Measurements from ENCODE around the gene GPR87. TPM values are rescaled to one million over a fixed set of nuclear protein-coding genes. Genes with fewer than 3 reads are reported as not detected.

Gene GPR87
- total RNA-seq, 1 donor from 2014 or later = 2.9 TPM

DNA sequence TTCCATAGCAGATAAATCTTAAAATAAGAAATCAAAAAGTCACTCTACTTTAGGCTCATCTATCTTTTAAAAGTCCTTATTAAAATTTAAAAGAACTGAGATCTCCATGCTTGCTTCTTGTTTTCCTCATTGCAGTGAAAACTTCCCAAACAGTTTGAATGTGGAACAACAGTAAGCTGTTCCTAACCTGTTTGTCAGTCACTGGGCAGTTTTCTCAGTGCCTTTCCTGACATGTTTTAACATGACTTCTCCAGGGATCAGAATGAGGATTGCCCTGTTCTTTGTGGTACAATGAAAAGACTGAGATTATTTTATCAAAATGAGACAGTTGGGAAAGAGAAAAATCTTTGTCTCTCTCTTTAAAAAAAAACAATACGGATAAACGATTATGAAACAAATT, 774 bp downstream of the GPR87 start:
- Mint-ChIP-seq H3K27me3 (ENCODE audit: low read depth) (no peaks in the 10 kb centered on the region), H3K4me1 (peaks cover 48% of the 10 kb centered on the region), H3K36me3 (peaks cover 5% of the 10 kb centered on the region), H3K9me3 (peaks cover 7% of the 10 kb centered on the region), H3K4me3 (peak overlapping the region; percentile 42), H3K27ac (peak overlapping the region; percentile 94)
- no peak for DNase-seq (ENCODE audit: low spot score in 2 of 2, unreplicated experiment in 2 of 2)
- TF ChIP-seq, protein P1, sequence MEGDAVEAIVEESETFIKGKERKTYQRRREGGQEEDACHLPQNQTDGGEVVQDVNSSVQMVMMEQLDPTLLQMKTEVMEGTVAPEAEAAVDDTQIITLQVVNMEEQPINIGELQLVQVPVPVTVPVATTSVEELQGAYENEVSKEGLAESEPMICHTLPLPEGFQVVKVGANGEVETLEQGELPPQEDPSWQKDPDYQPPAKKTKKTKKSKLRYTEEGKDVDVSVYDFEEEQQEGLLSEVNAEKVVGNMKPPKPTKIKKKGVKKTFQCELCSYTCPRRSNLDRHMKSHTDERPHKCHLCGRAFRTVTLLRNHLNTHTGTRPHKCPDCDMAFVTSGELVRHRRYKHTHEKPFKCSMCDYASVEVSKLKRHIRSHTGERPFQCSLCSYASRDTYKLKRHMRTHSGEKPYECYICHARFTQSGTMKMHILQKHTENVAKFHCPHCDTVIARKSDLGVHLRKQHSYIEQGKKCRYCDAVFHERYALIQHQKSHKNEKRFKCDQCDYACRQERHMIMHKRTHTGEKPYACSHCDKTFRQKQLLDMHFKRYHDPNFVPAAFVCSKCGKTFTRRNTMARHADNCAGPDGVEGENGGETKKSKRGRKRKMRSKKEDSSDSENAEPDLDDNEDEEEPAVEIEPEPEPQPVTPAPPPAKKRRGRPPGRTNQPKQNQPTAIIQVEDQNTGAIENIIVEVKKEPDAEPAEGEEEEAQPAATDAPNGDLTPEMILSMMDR (IDR thresholded peaks at IDR 0.05; ENCODE audit: unreplicated experiment) = no peak

DNA sequence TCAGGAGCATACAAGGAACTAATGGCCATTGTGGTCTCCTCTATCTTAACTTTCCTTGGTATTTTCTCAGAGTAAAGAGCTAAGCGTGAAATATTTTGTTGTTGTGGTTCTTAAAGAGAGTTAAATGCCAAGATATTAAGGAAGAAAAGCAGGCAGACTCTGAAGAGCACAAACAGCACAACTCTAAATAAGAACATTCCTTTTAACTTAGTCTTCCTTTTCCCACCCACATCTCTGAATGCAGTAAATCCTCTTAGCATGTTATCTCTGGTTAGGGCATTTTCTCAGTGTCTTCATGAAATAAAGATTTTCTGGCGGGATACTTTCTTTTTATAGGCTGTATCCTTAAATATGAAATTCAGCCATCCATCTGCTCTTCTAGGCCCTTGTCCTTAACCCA, 1.5 kb downstream of the GPR87 start:
- H3K9me3 Mint-ChIP-seq = peaks cover 7% of the 10 kb centered on the region
- peak overlapping the region; percentile 94 for H3K27ac Mint-ChIP-seq
- peaks cover 40% of the 10 kb centered on the region for H3K4me1 Mint-ChIP-seq
- H3K4me3 Mint-ChIP-seq = peak overlapping the region; percentile 17
- H3K36me3 Mint-ChIP-seq = peaks cover 5% of the 10 kb centered on the region
- H3K27me3 Mint-ChIP-seq (ENCODE audit: low read depth) = no peaks in the 10 kb centered on the region
- TF ChIP-seq, protein P1 (IDR thresholded peaks at IDR 0.05; ENCODE audit: unreplicated experiment) = no peak
- DNase-seq (ENCODE audit: low spot score in 2 of 2, unreplicated experiment in 2 of 2) = no peak

DNA sequence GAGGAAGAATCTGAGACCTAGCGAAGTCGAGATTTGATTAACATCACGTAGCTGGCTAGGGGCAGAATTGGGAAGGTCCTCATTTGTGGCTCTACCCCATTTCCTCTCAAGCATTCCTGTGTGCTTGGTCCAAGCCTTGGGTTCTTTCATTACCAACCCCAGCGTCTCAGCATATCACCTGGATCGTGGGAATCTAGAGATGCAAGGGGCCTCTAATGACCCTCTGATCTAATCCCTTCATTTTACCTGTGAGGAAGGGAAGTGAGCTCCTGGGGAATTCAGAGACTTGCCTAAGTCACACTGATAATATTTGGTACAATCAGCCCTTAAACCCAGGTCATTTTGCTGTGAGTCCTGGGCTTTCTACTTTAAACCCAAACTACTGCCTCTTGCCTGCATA, 2.0 kb downstream of the GPR87 start:
- no peak for DNase-seq (ENCODE audit: low spot score in 2 of 2, unreplicated experiment in 2 of 2)
- Mint-ChIP-seq H3K36me3 (peaks cover 5% of the 10 kb centered on the region), H3K9me3 (peaks cover 7% of the 10 kb centered on the region), H3K4me3 (no peak overlapping the region), H3K4me1 (peaks cover 35% of the 10 kb centered on the region), H3K27ac (peak overlapping the region; percentile 94), H3K27me3 (ENCODE audit: low read depth) (no peaks in the 10 kb centered on the region)
- TF ChIP-seq, protein P1 (IDR thresholded peaks at IDR 0.05; ENCODE audit: unreplicated experiment) = no peak

DNA sequence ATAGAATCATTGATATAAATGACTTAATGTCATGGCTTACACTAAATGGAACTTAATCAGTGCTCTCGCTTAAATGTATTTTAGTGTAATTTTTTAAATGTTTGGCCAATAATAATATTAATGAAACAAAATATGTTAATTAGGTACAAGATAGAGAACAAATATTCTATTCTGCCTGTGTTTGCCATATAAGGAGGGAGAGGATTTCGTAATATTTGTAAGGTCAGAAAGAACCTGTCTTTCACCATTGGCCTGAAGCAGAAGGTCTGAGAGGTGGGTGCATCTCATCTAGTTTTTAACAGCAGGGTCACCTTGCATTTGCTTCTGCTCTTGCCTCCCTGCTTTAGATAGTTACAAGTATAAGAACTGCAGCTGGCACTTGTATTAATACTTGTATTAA, 2.5 kb downstream of the GPR87 start:
- Mint-ChIP-seq H3K36me3 (peaks cover 5% of the 10 kb centered on the region), H3K27ac (no peak overlapping the region), H3K9me3 (peaks cover 7% of the 10 kb centered on the region), H3K27me3 (ENCODE audit: low read depth) (no peaks in the 10 kb centered on the region), H3K4me3 (no peak overlapping the region), H3K4me1 (peaks cover 36% of the 10 kb centered on the region)
- TF ChIP-seq, protein P1 (IDR thresholded peaks at IDR 0.05; ENCODE audit: unreplicated experiment) = no peak
- DNase-seq (ENCODE audit: low spot score in 2 of 2, unreplicated experiment in 2 of 2) = no peak

DNA sequence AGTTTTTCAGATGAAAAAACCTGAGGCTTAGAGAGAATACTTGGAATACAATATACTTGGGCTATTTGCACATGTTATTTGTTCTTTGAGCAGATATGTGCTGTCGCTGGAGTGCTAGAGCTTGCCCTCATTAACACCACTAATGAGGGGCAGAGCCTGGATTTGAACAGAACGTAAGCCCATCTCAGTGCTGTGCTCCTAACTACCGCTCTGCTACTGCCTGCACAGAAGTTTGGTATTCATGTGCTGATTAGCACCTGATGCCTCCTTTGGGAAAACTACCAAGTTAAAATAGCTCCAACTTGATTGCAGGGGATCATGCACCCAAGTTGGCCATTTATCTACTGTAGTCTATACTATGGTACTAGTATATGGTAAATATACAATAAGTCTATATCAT, 3.6 kb downstream of the GPR87 start:
- TF ChIP-seq, protein P1 (IDR thresholded peaks at IDR 0.05; ENCODE audit: unreplicated experiment) = no peak
- peaks cover 7% of the 10 kb centered on the region for H3K9me3 Mint-ChIP-seq
- no peak overlapping the region for H3K4me3 Mint-ChIP-seq
- no peak overlapping the region for H3K27ac Mint-ChIP-seq
- H3K36me3 Mint-ChIP-seq = peaks cover 5% of the 10 kb centered on the region
- H3K27me3 Mint-ChIP-seq (ENCODE audit: low read depth) = no peaks in the 10 kb centered on the region
- DNase-seq (ENCODE audit: low spot score in 2 of 2, unreplicated experiment in 2 of 2) = no peak
- H3K4me1 Mint-ChIP-seq = peaks cover 25% of the 10 kb centered on the region

DNA sequence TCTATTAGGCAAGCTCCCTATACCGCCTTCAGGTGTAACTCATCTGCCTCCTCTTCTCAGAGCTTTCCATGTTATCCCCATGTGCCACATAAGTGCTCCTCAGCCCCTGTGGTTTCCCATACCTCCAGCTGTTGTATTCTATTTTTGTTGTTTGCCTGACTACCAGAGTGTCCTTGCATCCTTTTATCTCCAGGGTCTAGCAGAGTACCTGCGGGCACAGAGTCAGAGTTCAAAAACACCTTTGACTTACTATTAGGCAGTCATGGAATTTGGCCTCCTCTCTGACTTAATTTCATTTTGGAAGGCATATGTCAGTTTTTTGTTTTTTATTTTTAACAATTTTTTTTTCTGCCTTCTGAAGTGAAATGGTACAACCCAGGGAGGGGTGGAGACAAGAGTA, 7.1 kb downstream of the GPR87 start:
- Mint-ChIP-seq H3K9me3 (no peaks in the 10 kb centered on the region), H3K36me3 (no peaks in the 10 kb centered on the region), H3K4me3 (no peak overlapping the region), H3K4me1 (peaks cover 29% of the 10 kb centered on the region), H3K27me3 (ENCODE audit: low read depth) (no peaks in the 10 kb centered on the region), H3K27ac (no peak overlapping the region)
- TF ChIP-seq, protein P1 (IDR thresholded peaks at IDR 0.05; ENCODE audit: unreplicated experiment) = no peak
- no peak for DNase-seq (ENCODE audit: low spot score in 2 of 2, unreplicated experiment in 2 of 2)
